K562 (cell line): Measurements from ENCODE around the gene SEMA5A. TPM values are rescaled to one million over a fixed set of nuclear protein-coding genes. Genes with fewer than 3 reads are reported as not detected.

Experiments used
- ATAC-seq: fragments of 200-7000 bp; cut with Tn5 transposase; 3 replicates; pipeline ENCODE4 v1.9.1; 2020; ENCODE audit warnings: moderate library complexity
- BruUV-seq: library from RNA; stranded (reverse); fragments of 400-500 nt; replicated peaks from 2 replicates; lab custom pipeline; 2021; lab: Mats Ljungman, UMichigan
- CTCF ChIA-PET: fragments of 300-600 bp; formaldehyde crosslinking; extraction: SDS; loops from one replicate; lab custom pipeline; 2021; ENCODE audit warnings: low intra/inter-chr PET ratio; lab: Yijun Ruan, JAX
- POLR2A ChIA-PET: fragments of 300-600, 350-650 bp; sonication (Branson Sonifier 250); formaldehyde crosslinking; extraction: SDS; loops from one replicate; lab custom pipeline; 2021; ENCODE audit warnings: antibody characterized with exemption, inconsistent platforms; lab: Yijun Ruan, JAX
- DNase-seq, 4 experiments: peaks; one replicate each; pipeline versions ENCODE4 v3.0.0 to v3.0.0-alpha.2; 2011 to 2018; ENCODE audit warnings: low spot score in 3 of 4, mixed read lengths in 3 of 4; ENCODE audit errors: extremely low read depth in 1 of 4
- FAIRE-seq: peaks from 2 replicates; lab custom pipeline; 2011; peaks lifted over from hg19 to GRCh38; lab: Jason Lieb, UNC
- H2AFZ ChIP-seq: 2 replicates; pipeline ENCODE4 v1.6.0; 2011; ENCODE audit warnings: low read depth, low read length, control low read depth, inconsistent platforms
- H3K27ac ChIP-seq: fragments of 200-600 bp; 3 replicates; pipeline ENCODE4 v1.8.0; 2011; ENCODE audit warnings: low read depth, mild to moderate bottlenecking, control low read depth, inconsistent platforms, low read length, moderate library complexity, mixed read lengths; ENCODE audit errors: extremely low read depth
- H3K27me3 ChIP-seq, 2 experiments: fragments of 300-600 bp in 1 of 2; 2 replicates in 1 of 2; 3 replicates in 1 of 2; pipeline versions ENCODE4 v1.6.0 to v1.8.0; 2011; ENCODE audit warnings: inconsistent platforms in 2 of 2, low read length in 2 of 2, mild to moderate bottlenecking in 1 of 2, mixed read lengths in 1 of 2, moderate library complexity in 1 of 2; ENCODE audit not compliant: control insufficient read depth in 2 of 2, insufficient read depth in 2 of 2
- H3K36me3 ChIP-seq: fragments of 300-600 bp; 3 replicates; pipeline ENCODE4 v1.8.0; 2011; ENCODE audit warnings: mild to moderate bottlenecking, low read length, inconsistent platforms; ENCODE audit not compliant: control insufficient read depth, insufficient read depth
- H3K4me1 ChIP-seq, 2 experiments: fragments of 200-600 bp in 1 of 2; replicated peaks in 1 of 2; 2 replicates in 1 of 2; 3 replicates in 1 of 2; pipeline versions ENCODE4 v1.5.1 to v1.8.0; 2011; ENCODE audit warnings: inconsistent platforms in 2 of 2, low read length in 2 of 2, mild to moderate bottlenecking in 1 of 2, mixed read lengths in 1 of 2, moderate library complexity in 1 of 2; ENCODE audit not compliant: control insufficient read depth in 2 of 2, insufficient read depth in 2 of 2
- H3K4me2 ChIP-seq: 2 replicates; pipeline ENCODE4 v1.6.1; 2011; ENCODE audit warnings: low read length, control low read depth, inconsistent platforms, mixed read lengths; ENCODE audit not compliant: insufficient read depth
- H3K4me3 ChIP-seq: fragments of 200-600 bp; sonication (generic), shearing (Covaris generic); 2 replicates; pipeline ENCODE4 v1.5.1; 2016; ENCODE audit warnings: control low read depth, inconsistent platforms
- H3K79me2 ChIP-seq: fragments of 200-600 bp; 3 replicates; pipeline ENCODE4 v1.8.0; 2011; ENCODE audit warnings: low read length, inconsistent platforms; ENCODE audit not compliant: control insufficient read depth, insufficient read depth
- H3K9ac ChIP-seq, 2 experiments: 2 replicates each; pipeline versions ENCODE4 v1.6.0 to v1.6.1; 2011; ENCODE audit warnings: low read depth in 2 of 2, low read length in 2 of 2, control low read depth in 1 of 2, inconsistent platforms in 1 of 2, mild to moderate bottlenecking in 1 of 2, mixed read lengths in 1 of 2; ENCODE audit not compliant: insufficient read depth in 1 of 2
- H3K9me1 ChIP-seq: one replicate; pipeline ENCODE4 v1.6.0; 2011; ENCODE audit warnings: inconsistent platforms, mild to moderate bottlenecking, low read length, moderate library complexity; ENCODE audit not compliant: control insufficient read depth, insufficient read depth
- H3K9me3 ChIP-seq: replicated peaks from 2 replicates; pipeline ENCODE4 v1.5.1; 2011; ENCODE audit warnings: low read depth, low read length, inconsistent platforms; ENCODE audit not compliant: control insufficient read depth, insufficient read depth
- H4K20me1 ChIP-seq: replicated peaks from 2 replicates; pipeline ENCODE4 v1.6.1; 2011; ENCODE audit warnings: low read length, inconsistent platforms, mixed read lengths; ENCODE audit not compliant: control insufficient read depth, insufficient read depth
- CEBPZ ChIP-seq: fragments of 150-350 bp; IDR thresholded peaks from 2 replicates; pipeline ENCODE4 v1.6.1; 2014; ENCODE audit warnings: low read depth, mild to moderate bottlenecking, low read length, borderline replicate concordance
- FOS ChIP-seq: IDR thresholded peaks from 3 replicates; pipeline ENCODE4 v1.6.1; 2011; ENCODE audit not compliant: insufficient read length; ENCODE audit errors: extremely low read depth
- HEY1 ChIP-seq: fragments of 250-450 bp; sonication (Bioruptor Pico); IDR thresholded peaks from 2 replicates; pipeline ENCODE4 v1.5.0; 2020; ENCODE audit warnings: mild to moderate bottlenecking, moderate library complexity, borderline replicate concordance
- KAT7 ChIP-seq: sonication (generic); formaldehyde crosslinking; IDR thresholded peaks from 2 replicates; pipeline ENCODE4 v1.8.0; 2022; ENCODE audit warnings: missing genetic modification reagents, mild to moderate bottlenecking, borderline replicate concordance
- MBD2 ChIP-seq: sonication (generic); IDR thresholded peaks from 2 replicates; pipeline ENCODE4 v1.6.1; 2016; ENCODE audit warnings: low read depth, borderline replicate concordance
- MYNN ChIP-seq, 2 experiments: sonication (generic); formaldehyde crosslinking in 1 of 2; IDR thresholded peaks; 2 replicates each; pipeline versions ENCODE4 v1.5.0 to v1.6.1; 2016 to 2020; ENCODE audit warnings: antibody characterized with exemption in 1 of 2, missing genetic modification reagents in 1 of 2
- RERE ChIP-seq: sonication (generic); formaldehyde crosslinking; IDR thresholded peaks from 2 replicates; pipeline ENCODE4 v1.8.0; 2023; ENCODE audit warnings: missing genetic modification reagents, mild to moderate bottlenecking, borderline replicate concordance
- SIN3B ChIP-seq: fragments of 450-650 bp; IDR thresholded peaks from 2 replicates; pipeline ENCODE4 v1.6.1; 2017; ENCODE audit warnings: low read depth, mild to moderate bottlenecking, moderate library complexity
- ZBTB9 ChIP-seq: fragments of 450-650 bp; formaldehyde crosslinking; IDR thresholded peaks from 2 replicates; pipeline ENCODE4 v1.4.0; 2020; ENCODE audit warnings: mild to moderate bottlenecking, moderate library complexity
- ZNF224 ChIP-seq: sonication (generic); formaldehyde crosslinking; IDR thresholded peaks from 2 replicates; pipeline ENCODE4 v1.8.0; 2022; ENCODE audit warnings: mild to moderate bottlenecking, missing genetic modification reagents
- ZNF436 ChIP-seq: fragments of 250-450, 450-650 bp; sonication (Bioruptor Pico); formaldehyde crosslinking; IDR thresholded peaks from 2 replicates; pipeline ENCODE4 v1.7.0; 2020; ENCODE audit warnings: mild to moderate bottlenecking
- WGBS: fragments of 100-300 bp; shearing (Covaris generic); methylation state at CpG from one replicate; pipeline ENCODE4 v1.1.6; 2016; ENCODE audit warnings: low coverage, mixed read lengths; ENCODE audit not compliant: insufficient coverage; ENCODE audit errors: missing lambda C conversion rate; 5-methylcytosine and 5-hydroxymethylcytosine counted together
- in situ Hi-C: fragments of 300-500 bp; cut with MboI; formaldehyde crosslinking; loops from 4 replicates; pipeline ENCODE4 v1.15.0; 2018; ENCODE audit warnings: inconsistent platforms, mixed read lengths
- intact Hi-C: fragments of 100-400 bp; cut with micrococcal nuclease; formaldehyde crosslinking; loops from 2 replicates; pipeline ENCODE4 v1.14.2; 2022
- polyA plus RNA-seq, 8 experiments: library from polyadenylated mRNA; depleted of rRNA in 4 of 8; stranded (reverse) in 5 of 8; unstranded in 3 of 8; fragments of >200 nt; fragmentation: Nextera tagmentation in 2 of 8; fragmentation: Illumina TruSeq in 1 of 8; extraction: Ambion mirVana in 2 of 8; extraction: Trizol in 1 of 8; gene quantifications; 2 replicates each; pipeline versions ENCODE4 v1.2.1 to v1.2.3, GENCODE V29; 2011 to 2014; ENCODE audit warnings: inconsistent platforms in 1 of 8, missing spikeins in 1 of 8
- total RNA-seq, 7 experiments: library from RNA; depleted of rRNA in 6 of 7; stranded (reverse); fragments of >200 nt in 6 of 7; fragmentation: Illumina TruSeq in 2 of 7; extraction: Trizol in 2 of 7; gene quantifications; 2 replicates each; pipeline versions ENCODE4 v1.2.1 to v1.2.3, GENCODE V29; 2011 to 2021; ENCODE audit warnings: low replicate concordance in 1 of 7

Gene SEMA5A
- total and polyA plus RNA-seq, 9 of the 15 experiments (the other 6 are each of a cell fraction or from before 2014, with no cell fraction given) = 0.02 TPM; not detected in 8

- no peaks in the 10 kb centered on the region for H4K20me1 ChIP-seq
- no peak overlapping the region for H3K27ac ChIP-seq
- no peak overlapping the region for H2AFZ ChIP-seq
- ChIA-PET CTCF (no interaction called here), POLR2A (interaction anchor here (0.8 to 1.1 kb wide), 2 partner anchors 11 to 377 kb away, joined by 3 read pairs; no protein-coding TSS in a partner anchor)
- ATAC-seq (no peak), DNase-seq (no peak), FAIRE-seq (no peak)
- no peaks in the 10 kb centered on the region for H3K4me1 ChIP-seq
- H3K79me2 ChIP-seq = no peaks in the 10 kb centered on the region
- in situ Hi-C loops = no loop called here
- intact Hi-C loops = no loop called here
- no peaks in the 10 kb centered on the region for H3K9me3 ChIP-seq
- H3K27me3 ChIP-seq = no peaks in the 10 kb centered on the region
- BruUV-seq = no TSS peak
- H3K9me1 ChIP-seq = no peaks in the 10 kb centered on the region
- 0% methylated on average over 1 of the region's 1 CpG for WGBS
- no peaks in the 10 kb centered on the region for H3K36me3 ChIP-seq
- no peak overlapping the region for H3K4me3 ChIP-seq
- no peak overlapping the region for H3K9ac ChIP-seq
- H3K4me2 ChIP-seq = no peak overlapping the region
- TF ChIP-seq ZNF224 (CRISPR knock-in tag) = no peak
- TF ChIP-seq SIN3B = no peak
- no peak for TF ChIP-seq MBD2
- TF ChIP-seq CEBPZ = no peak
- TF ChIP-seq RERE (CRISPR knock-in tag) = no peak
- TF ChIP-seq ZBTB9 (CRISPR knock-in tag) = no peak
- TF ChIP-seq ZNF436 (CRISPR knock-in tag) = no peak
- no peak for TF ChIP-seq FOS
- TF ChIP-seq KAT7 (CRISPR knock-in tag) = no peak
- no peak for TF ChIP-seq HEY1 (CRISPR knock-in tag)
- no peak for TF ChIP-seq MYNN (IDR thresholded peaks at IDR 0.05)
- no peak for TF ChIP-seq MYNN (CRISPR knock-in tag; IDR thresholded peaks at IDR 0.05)
These were observed 446.9 kb downstream of the SEMA5A start for GRCh38 chr5:9098990-9099389.
